VCaP (cell line): Measurements from ENCODE around the gene ABHD2.

Source experiments
- H3K27ac ChIP-seq: fragments of 450-650 bp; 2 replicates; pipeline ENCODE4 v1.5.1; 2017
- TF ChIP-seq, protein P1 (sequence below): fragments of 450-650 bp; conservative IDR thresholded peaks from 2 replicates; pipeline ENCODE4 v1.5.1; 2017; ENCODE audit warnings: mild to moderate bottlenecking, moderate library complexity

Gene ABHD2

DNA sequence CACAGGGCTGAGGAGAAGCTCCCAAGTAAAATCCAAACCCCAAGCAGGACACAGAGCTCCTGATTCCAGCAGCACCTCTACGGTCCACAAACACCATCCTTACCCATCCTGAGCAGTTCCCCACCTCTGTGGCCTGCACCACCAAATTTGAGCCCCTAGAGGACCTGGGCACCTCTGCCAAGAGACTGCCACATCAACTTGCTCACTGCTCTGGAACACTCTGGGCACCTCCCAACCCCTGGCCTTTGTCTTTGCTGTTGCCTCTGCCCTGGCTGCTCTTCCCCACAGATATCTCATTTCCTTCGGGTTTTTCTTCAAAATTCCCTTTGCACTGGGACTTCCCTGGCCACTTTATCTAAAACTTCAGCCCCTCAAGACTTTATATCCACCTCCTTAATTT is 127.4 kb downstream of the ABHD2 start:
- TF ChIP-seq, protein P1, sequence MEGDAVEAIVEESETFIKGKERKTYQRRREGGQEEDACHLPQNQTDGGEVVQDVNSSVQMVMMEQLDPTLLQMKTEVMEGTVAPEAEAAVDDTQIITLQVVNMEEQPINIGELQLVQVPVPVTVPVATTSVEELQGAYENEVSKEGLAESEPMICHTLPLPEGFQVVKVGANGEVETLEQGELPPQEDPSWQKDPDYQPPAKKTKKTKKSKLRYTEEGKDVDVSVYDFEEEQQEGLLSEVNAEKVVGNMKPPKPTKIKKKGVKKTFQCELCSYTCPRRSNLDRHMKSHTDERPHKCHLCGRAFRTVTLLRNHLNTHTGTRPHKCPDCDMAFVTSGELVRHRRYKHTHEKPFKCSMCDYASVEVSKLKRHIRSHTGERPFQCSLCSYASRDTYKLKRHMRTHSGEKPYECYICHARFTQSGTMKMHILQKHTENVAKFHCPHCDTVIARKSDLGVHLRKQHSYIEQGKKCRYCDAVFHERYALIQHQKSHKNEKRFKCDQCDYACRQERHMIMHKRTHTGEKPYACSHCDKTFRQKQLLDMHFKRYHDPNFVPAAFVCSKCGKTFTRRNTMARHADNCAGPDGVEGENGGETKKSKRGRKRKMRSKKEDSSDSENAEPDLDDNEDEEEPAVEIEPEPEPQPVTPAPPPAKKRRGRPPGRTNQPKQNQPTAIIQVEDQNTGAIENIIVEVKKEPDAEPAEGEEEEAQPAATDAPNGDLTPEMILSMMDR: no peak
- no peak overlapping the region for H3K27ac ChIP-seq

DNA sequence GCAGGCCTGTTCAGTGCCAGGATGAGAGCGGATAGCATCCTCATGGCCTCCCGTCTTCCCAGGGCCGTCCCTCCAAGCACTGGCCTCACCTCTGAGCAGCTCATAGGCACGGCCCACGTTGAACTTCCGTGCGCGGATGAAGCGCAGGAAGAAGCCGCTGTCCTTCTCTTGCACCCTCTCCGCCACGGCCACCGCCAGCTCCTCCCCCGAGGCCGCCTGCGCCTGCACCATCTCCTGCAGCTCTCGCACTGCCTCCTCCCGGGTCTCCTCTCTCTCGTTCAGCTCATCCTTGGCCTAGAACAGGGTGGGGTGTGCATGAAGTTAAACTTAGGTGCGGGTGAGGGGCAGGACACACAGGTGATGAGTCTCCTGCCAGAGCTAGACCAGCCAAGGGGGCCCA is 128.8 kb downstream of the ABHD2 start:
- H3K27ac ChIP-seq: no peak overlapping the region
- TF ChIP-seq, protein P1: no peak

DNA sequence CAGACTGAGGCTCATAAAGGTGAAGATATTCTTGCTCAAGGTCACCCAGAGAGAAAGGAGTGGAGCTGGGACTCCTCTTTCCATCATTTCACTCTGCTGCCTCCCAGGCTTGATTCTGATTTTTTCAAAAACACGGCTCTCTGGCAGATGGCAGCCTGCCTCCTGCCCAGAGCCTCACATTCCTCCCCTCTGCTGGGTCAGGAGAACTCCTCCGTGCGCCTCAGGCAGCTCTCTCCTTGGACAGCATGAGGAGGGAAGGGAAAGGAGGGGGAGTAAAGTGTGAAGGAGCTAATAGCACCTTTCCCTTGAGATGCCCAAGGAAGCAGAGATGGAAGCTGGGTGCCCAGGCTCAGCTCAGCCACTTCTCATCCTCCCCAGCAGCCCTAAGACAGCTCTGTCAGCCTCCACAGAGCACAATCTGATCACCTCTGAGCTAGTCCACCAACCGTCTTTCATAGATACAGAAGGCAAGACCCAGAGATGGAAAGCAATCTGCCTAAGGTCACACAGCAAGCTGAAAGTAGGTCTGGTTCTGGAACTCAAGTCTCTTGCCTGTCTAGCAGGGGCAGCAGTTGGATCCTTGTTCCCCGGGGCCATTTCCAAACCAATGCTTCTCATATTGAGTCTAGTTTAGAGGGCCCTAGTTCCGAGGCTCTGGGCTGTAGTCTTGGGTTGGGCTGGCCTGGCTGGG is 129.6 kb downstream of the ABHD2 start:
- TF ChIP-seq, protein P1: no peak

DNA sequence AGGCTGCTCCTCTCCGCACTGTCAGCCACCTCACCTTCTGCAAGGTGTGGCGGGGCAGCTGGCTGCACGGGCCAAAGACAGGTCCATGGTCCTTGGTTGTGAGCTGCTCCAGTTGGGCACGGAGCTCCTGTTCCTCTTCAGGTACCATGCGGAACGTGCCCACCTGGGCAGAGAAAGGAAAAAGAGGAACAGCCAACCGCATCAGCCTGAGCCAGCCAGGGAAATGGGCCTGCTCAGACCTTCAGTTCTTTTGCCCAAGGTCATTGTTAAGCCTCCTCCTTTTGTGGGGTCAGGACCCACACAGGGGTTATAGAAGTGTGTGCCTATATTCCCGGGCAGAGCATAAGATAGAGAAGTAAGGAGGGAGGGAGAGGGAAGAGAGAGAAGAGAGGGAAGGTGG is 130.3 kb downstream of the ABHD2 start:
- TF ChIP-seq, protein P1: no peak
- no peak overlapping the region for H3K27ac ChIP-seq

More for the DNA sequence above, 129.6 kb downstream of the ABHD2 start:
- H3K27ac ChIP-seq: no peak overlapping the region

DNA sequence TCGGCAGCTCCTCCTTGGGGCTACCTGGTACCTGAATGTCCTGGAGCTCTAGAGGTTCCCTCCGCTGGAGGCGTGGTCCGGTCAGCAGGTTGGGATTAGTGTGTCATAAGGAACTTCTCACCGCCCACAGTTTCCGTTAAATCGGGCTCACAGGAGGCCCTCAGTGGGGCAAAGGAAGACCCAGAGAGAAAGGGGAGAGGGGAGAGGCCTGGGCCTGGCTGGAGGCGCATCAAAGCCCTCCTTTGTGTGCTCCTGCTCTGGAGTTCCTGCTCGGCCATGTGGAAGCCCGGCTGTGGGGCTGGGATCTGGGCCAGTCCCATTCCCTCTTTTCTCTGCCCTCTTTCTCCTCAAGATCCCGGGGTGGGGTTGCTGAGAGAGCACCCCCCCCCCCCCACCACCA is 133.3 kb downstream of the ABHD2 start, which contains the start of gene RLBP1:
Gene RLBP1, minus strand, starts transcription at position 37 of the 400 bp plus-strand sequence. CDS start 2,604 bp downstream, outside the sequence.
- TF ChIP-seq, protein P1: no peak
- no peak within 1 kb of the TSS for H3K27ac ChIP-seq

DNA sequence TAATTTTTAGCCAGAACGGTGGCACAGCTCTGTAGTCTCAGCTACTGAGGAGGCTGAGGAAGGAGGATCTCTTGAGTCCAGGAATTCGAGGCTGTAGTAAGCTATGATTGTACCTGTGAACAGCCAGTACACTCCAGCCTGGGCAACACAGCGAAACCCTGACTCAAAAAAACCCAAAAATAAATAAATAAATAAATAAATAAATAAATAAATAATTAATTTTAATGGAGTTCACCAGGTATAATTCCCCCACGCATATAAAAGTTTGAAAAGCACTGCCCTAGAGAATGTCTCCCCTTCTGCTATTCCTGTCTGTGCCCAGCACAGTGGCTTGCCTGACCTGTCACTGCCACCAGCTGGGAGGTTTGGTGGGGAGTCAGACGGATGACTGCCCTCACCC is 137.3 kb downstream of the ABHD2 start:
- no peak overlapping the region for H3K27ac ChIP-seq
- TF ChIP-seq, protein P1: no peak

DNA sequence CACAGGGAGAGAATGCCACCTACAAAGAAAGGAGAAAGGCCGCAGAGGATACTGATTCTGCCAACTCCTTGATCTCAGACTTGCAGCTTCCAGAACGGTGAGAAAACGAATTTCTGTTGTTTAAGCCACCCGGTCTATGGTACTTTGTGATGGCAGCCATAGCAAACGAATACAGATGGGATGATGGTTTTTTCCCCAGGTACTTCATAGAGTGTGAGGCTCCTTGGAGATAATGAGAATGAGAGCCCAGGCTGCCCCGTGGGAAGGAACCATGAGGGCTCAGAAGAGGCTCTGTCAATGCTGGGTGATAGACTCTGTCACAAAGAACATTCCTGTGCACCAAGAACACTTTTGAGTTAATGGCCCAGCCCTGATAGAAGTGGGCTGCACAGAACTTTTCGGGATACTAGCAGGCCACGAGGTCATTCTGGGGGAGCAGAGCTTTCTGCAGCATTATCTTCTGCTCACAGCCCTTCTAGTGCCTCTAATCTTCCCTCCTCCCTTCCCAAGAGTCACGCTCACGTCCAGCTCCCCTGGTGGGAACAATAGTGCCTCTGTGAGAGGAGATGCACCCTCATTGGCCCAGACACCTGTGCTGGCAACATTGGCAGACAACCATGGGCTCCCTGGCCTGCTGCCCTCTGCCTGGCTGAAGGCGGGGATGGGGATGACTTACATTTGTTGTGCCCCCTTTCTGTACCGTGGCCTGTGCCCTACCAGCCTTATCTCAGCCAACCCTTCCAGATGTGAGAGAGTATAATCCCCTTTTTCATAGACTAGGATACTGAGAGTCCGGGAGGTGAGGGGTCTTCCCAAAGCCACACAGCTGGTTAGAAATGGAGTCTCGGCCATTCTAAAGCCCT is 138.3 kb downstream of the ABHD2 start:
- H3K27ac ChIP-seq: no peak overlapping the region
- TF ChIP-seq, protein P1: no peak
